Measurements from ENCODE around the gene CHST3. TPM values are rescaled to one million over a fixed set of nuclear protein-coding genes. Genes with fewer than 3 reads are reported as not detected.

Gene CHST3
- total and polyA plus RNA-seq, 9 of the 15 experiments (the other 6 are each of a cell fraction or from before 2014, with no cell fraction given): 0.01 to 1.3 (median 0.15) TPM

- TF ChIP-seq, protein P1, sequence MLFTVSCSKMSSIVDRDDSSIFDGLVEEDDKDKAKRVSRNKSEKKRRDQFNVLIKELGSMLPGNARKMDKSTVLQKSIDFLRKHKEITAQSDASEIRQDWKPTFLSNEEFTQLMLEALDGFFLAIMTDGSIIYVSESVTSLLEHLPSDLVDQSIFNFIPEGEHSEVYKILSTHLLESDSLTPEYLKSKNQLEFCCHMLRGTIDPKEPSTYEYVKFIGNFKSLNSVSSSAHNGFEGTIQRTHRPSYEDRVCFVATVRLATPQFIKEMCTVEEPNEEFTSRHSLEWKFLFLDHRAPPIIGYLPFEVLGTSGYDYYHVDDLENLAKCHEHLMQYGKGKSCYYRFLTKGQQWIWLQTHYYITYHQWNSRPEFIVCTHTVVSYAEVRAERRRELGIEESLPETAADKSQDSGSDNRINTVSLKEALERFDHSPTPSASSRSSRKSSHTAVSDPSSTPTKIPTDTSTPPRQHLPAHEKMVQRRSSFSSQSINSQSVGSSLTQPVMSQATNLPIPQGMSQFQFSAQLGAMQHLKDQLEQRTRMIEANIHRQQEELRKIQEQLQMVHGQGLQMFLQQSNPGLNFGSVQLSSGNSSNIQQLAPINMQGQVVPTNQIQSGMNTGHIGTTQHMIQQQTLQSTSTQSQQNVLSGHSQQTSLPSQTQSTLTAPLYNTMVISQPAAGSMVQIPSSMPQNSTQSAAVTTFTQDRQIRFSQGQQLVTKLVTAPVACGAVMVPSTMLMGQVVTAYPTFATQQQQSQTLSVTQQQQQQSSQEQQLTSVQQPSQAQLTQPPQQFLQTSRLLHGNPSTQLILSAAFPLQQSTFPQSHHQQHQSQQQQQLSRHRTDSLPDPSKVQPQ (CRISPR knock-in tag; IDR thresholded peaks at IDR 0.05; ENCODE audit: borderline replicate concordance): no peak
- peak; percentile 99 for TF ChIP-seq DEAF1 (CRISPR knock-in tag; IDR thresholded peaks at IDR 0.05)
- no peak for TF ChIP-seq ZFP1 (CRISPR knock-in tag; IDR thresholded peaks at IDR 0.05)
- TF ChIP-seq TOE1 (IDR thresholded peaks at IDR 0.05; ENCODE audit: borderline replicate concordance): peak; percentile 52; the same call in 1 of the 2 replicates
- TF ChIP-seq TOE1 (CRISPR knock-in tag; IDR thresholded peaks at IDR 0.05; ENCODE audit: borderline replicate concordance, low read depth): 0 out of 2 replicates have a peak, but pooled peaks have one; percentile 73
- TF ChIP-seq, protein P2, sequence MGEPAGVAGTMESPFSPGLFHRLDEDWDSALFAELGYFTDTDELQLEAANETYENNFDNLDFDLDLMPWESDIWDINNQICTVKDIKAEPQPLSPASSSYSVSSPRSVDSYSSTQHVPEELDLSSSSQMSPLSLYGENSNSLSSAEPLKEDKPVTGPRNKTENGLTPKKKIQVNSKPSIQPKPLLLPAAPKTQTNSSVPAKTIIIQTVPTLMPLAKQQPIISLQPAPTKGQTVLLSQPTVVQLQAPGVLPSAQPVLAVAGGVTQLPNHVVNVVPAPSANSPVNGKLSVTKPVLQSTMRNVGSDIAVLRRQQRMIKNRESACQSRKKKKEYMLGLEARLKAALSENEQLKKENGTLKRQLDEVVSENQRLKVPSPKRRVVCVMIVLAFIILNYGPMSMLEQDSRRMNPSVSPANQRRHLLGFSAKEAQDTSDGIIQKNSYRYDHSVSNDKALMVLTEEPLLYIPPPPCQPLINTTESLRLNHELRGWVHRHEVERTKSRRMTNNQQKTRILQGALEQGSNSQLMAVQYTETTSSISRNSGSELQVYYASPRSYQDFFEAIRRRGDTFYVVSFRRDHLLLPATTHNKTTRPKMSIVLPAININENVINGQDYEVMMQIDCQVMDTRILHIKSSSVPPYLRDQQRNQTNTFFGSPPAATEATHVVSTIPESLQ (CRISPR knock-in tag; IDR thresholded peaks at IDR 0.05): no peak
- no peak for TF ChIP-seq MED1 (CRISPR knock-in tag; IDR thresholded peaks at IDR 0.05; ENCODE audit: borderline replicate concordance)
- TF ChIP-seq EP400 (IDR thresholded peaks at IDR 0.05): peak; percentile 53
- no peak for TF ChIP-seq NBN (IDR thresholded peaks at IDR 0.05; ENCODE audit: low read depth)
- TF ChIP-seq KLF16 (IDR thresholded peaks at IDR 0.05): peak; percentile 71
- peak; percentile 87 for TF ChIP-seq ZSCAN32 (CRISPR knock-in tag; IDR thresholded peaks at IDR 0.05)
- TF ChIP-seq HDAC8 (tag; IDR thresholded peaks at IDR 0.05): no peak
- TF ChIP-seq STAG1 (CRISPR knock-in tag; IDR thresholded peaks at IDR 0.05; ENCODE audit: borderline replicate concordance): peak; percentile 98
- 0 out of 2 replicates have a peak, but pooled peaks have one; percentile 14 for TF ChIP-seq ZFP91 (CRISPR knock-in tag; IDR thresholded peaks at IDR 0.05)
Measured at GRCh38 chr10:72048450-72049124, 84.4 kb downstream of the CHST3 start (continued).

All from K562 (cell line).